ENCODE results near the gene GCLM. TPM values are rescaled to one million over a fixed set of nuclear protein-coding genes. Genes with fewer than 3 reads are reported as not detected.

Gene GCLM
- total RNA-seq, 1 experiment from 2014 or later: 33.7 TPM

DNA sequence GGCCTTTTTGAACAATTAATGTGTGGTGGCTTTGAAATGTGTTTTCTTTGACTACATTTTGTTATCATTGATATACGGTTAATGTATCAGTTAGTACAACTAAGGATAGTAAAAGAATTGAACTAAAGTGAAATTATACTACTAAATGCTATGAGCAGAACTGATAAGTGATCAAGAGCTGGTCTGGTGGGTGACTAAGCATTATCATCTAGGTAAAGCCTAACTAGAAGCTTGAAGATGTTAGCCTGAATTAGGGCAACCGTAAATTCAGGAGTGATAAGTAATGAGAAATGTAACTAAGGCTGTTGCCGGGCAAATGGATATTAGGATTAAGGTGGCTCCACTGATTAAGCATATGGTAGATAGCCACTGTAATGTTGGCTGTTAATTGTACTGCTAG lies 16.0 kb upstream of the GCLM start:
- no peaks in the 10 kb centered on the region for H3K9me3 ChIP-seq (ENCODE audit: control insufficient read depth, insufficient read depth, low read depth, low read length)
- intact Hi-C loops (cut with micrococcal nuclease; ENCODE audit: unreplicated experiment) (no loop called here), in situ Hi-C loops (cut with HindIII; ENCODE audit: low pct_unique_long_range_greater_than_20kb, low sequenced_read_pairs) (no loop called here)
- ChIA-PET CTCF (no interaction called here), POLR2A (no interaction called here)
- no peak overlapping the region for H3K4me3 ChIP-seq (ENCODE audit: low read depth in 2 of 2, low read length in 2 of 2)
- DNase-seq (ENCODE audit: low read depth, low spot score) (no peak), ATAC-seq (no peak)
- no peaks in the 10 kb centered on the region for H3K27me3 ChIP-seq (ENCODE audit: control insufficient read depth, insufficient read depth, low read length)
- BruUV-seq (replicated peaks): no TSS peak
- no peak overlapping the region for H3K27ac ChIP-seq (ENCODE audit: low read length)
- no peaks in the 10 kb centered on the region for H3K36me3 ChIP-seq (ENCODE audit: control insufficient read depth, insufficient read depth, low read length)
- no peaks in the 10 kb centered on the region for H3K4me1 ChIP-seq (ENCODE audit: control insufficient read depth, insufficient read depth, low read length)
- TF ChIP-seq, protein P1, sequence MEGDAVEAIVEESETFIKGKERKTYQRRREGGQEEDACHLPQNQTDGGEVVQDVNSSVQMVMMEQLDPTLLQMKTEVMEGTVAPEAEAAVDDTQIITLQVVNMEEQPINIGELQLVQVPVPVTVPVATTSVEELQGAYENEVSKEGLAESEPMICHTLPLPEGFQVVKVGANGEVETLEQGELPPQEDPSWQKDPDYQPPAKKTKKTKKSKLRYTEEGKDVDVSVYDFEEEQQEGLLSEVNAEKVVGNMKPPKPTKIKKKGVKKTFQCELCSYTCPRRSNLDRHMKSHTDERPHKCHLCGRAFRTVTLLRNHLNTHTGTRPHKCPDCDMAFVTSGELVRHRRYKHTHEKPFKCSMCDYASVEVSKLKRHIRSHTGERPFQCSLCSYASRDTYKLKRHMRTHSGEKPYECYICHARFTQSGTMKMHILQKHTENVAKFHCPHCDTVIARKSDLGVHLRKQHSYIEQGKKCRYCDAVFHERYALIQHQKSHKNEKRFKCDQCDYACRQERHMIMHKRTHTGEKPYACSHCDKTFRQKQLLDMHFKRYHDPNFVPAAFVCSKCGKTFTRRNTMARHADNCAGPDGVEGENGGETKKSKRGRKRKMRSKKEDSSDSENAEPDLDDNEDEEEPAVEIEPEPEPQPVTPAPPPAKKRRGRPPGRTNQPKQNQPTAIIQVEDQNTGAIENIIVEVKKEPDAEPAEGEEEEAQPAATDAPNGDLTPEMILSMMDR (IDR thresholded peaks at IDR 0.05): no peak
- no peak for TF ChIP-seq POLR2AphosphoS5 (IDR thresholded peaks at IDR 0.05; ENCODE audit: low read depth, low read length)
- TF ChIP-seq SIN3A (IDR thresholded peaks at IDR 0.05; ENCODE audit: borderline replicate concordance, insufficient read depth, low read depth, low read length): no peak

DNA sequence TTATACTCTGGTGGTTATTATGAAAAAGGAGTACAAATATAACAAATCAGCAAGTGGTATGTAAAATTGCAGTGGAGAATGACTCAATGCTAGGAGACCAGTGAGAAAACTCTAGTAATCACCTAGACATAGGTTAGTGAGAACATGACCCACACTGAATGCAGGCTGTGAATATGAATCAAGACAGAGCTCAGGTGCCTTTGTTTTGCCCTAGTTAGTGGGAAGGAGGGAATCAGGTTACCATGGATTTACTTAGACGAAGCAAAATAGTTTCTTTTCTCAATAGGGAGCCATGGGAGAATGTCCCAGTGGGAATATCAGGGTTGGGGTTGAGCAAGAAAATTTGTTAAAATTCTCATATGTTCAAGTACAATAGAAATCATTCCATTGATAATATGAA lies 10.6 kb upstream of the GCLM start:
- DNase-seq (ENCODE audit: low read depth, low spot score): no peak
- BruUV-seq (replicated peaks): no TSS peak
- intact Hi-C loops (cut with micrococcal nuclease; ENCODE audit: unreplicated experiment): no loop called here
- H3K4me3 ChIP-seq (ENCODE audit: low read depth in 2 of 2, low read length in 2 of 2): no peak overlapping the region
- no peak for ATAC-seq
- no peaks in the 10 kb centered on the region for H3K36me3 ChIP-seq (ENCODE audit: control insufficient read depth, insufficient read depth, low read length)
- POLR2A ChIA-PET: no interaction called here
- TF ChIP-seq TCF7L2 (IDR thresholded peaks at IDR 0.05; ENCODE audit: low read depth, low read length): no peak
- no peak for TF ChIP-seq POLR2AphosphoS5 (IDR thresholded peaks at IDR 0.05; ENCODE audit: low read depth, low read length)
- TF ChIP-seq, protein P1 (IDR thresholded peaks at IDR 0.05): no peak
- TF ChIP-seq SIN3A (IDR thresholded peaks at IDR 0.05; ENCODE audit: borderline replicate concordance, insufficient read depth, low read depth, low read length): no peak
- TF ChIP-seq, protein P2, sequence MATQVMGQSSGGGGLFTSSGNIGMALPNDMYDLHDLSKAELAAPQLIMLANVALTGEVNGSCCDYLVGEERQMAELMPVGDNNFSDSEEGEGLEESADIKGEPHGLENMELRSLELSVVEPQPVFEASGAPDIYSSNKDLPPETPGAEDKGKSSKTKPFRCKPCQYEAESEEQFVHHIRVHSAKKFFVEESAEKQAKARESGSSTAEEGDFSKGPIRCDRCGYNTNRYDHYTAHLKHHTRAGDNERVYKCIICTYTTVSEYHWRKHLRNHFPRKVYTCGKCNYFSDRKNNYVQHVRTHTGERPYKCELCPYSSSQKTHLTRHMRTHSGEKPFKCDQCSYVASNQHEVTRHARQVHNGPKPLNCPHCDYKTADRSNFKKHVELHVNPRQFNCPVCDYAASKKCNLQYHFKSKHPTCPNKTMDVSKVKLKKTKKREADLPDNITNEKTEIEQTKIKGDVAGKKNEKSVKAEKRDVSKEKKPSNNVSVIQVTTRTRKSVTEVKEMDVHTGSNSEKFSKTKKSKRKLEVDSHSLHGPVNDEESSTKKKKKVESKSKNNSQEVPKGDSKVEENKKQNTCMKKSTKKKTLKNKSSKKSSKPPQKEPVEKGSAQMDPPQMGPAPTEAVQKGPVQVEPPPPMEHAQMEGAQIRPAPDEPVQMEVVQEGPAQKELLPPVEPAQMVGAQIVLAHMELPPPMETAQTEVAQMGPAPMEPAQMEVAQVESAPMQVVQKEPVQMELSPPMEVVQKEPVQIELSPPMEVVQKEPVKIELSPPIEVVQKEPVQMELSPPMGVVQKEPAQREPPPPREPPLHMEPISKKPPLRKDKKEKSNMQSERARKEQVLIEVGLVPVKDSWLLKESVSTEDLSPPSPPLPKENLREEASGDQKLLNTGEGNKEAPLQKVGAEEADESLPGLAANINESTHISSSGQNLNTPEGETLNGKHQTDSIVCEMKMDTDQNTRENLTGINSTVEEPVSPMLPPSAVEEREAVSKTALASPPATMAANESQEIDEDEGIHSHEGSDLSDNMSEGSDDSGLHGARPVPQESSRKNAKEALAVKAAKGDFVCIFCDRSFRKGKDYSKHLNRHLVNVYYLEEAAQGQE (IDR thresholded peaks at IDR 0.05; ENCODE audit: insufficient read depth in 1 of 2, low read depth in 2 of 2, low read length in 1 of 2): no peak
- H3K9me3 ChIP-seq (ENCODE audit: control insufficient read depth, insufficient read depth, low read depth, low read length): no peaks in the 10 kb centered on the region
- H3K4me1 ChIP-seq (ENCODE audit: control insufficient read depth, insufficient read depth, low read length): no peaks in the 10 kb centered on the region
- H3K27ac ChIP-seq (ENCODE audit: low read length): no peak overlapping the region
- in situ Hi-C loops (cut with HindIII; ENCODE audit: low pct_unique_long_range_greater_than_20kb, low sequenced_read_pairs): no loop called here
- no peaks in the 10 kb centered on the region for H3K27me3 ChIP-seq (ENCODE audit: control insufficient read depth, insufficient read depth, low read length)
- CTCF ChIA-PET: no interaction called here
